BE2C (cell line): Measurements from ENCODE around the gene FZR1.

Experiments used
- DNase-seq: peaks from one replicate; pipeline ENCODE4 v3.0.0-alpha.2; 2020
- H3K27me3 ChIP-seq: fragments of 250-450 bp; sonication (Bioruptor Pico); 2 replicates; pipeline ENCODE4 v1.5.1; 2020; ENCODE audit warnings: mild to moderate bottlenecking
- H3K36me3 ChIP-seq: fragments of 250-450 bp; sonication (Bioruptor Pico); 2 replicates; pipeline ENCODE4 v1.5.1; 2020; ENCODE audit warnings: mild to moderate bottlenecking
- H3K4me1 ChIP-seq: fragments of 250-450 bp; sonication (Bioruptor Pico); 2 replicates; pipeline ENCODE4 v1.5.1; 2020
- H3K4me3 ChIP-seq: 2 replicates; pipeline ENCODE4 v1.5.1; 2011; ENCODE audit warnings: low read depth, low read length
- H3K9me3 ChIP-seq: fragments of 250-450 bp; sonication (Bioruptor Pico); 2 replicates; pipeline ENCODE4 v1.5.1; 2020
- CTCF ChIP-seq: IDR thresholded peaks from 2 replicates; pipeline ENCODE4 v1.5.1; 2012; ENCODE audit warnings: mild to moderate bottlenecking, low read depth, low read length

FZR1 gene

GRCh38 chr19:3549816-3550215 lies 43.7 kb downstream of the FZR1 start:
- Histone ChIP-seq H3K4me1 (no peaks in the 10 kb centered on the region), H3K9me3 (no peaks in the 10 kb centered on the region), H3K4me3 (no peak overlapping the region), H3K27me3 (no peaks in the 10 kb centered on the region), H3K36me3 (peaks cover 22% of the 10 kb centered on the region)
- no peak for DNase-seq
- no peak for TF ChIP-seq CTCF

- Histone ChIP-seq H3K9me3 (no peaks in the 10 kb centered on the region), H3K4me1 (no peaks in the 10 kb centered on the region), H3K4me3 (no peak overlapping the region), H3K36me3 (peaks cover 14% of the 10 kb centered on the region), H3K27me3 (no peaks in the 10 kb centered on the region)
- DNase-seq = no peak
- TF ChIP-seq CTCF = no peak
Observed at GRCh38 chr19:3550947-3551791, 45.1 kb downstream of the FZR1 start.

DNA sequence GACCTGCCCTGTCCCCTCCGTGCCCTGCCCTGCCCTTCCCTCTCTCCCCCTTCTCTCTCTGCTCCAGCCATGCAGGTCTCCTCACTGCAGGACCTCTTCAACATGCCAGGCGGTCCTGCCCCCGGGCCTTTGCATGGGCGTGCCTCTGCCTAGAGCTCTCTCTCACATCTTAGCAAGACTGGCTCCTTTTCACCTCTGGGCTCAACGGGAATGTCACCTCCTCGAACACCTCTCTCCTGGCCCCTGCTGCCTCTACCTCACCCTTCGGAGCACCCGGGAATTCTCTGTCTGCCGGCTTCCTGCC lies 45.6 kb downstream of the FZR1 start:
- H3K4me1 ChIP-seq = no peaks in the 10 kb centered on the region
- no peak for TF ChIP-seq CTCF
- no peaks in the 10 kb centered on the region for H3K27me3 ChIP-seq
- no peak for DNase-seq
- H3K9me3 ChIP-seq = no peaks in the 10 kb centered on the region
- peaks cover 14% of the 10 kb centered on the region for H3K36me3 ChIP-seq
- H3K4me3 ChIP-seq = no peak overlapping the region

DNA sequence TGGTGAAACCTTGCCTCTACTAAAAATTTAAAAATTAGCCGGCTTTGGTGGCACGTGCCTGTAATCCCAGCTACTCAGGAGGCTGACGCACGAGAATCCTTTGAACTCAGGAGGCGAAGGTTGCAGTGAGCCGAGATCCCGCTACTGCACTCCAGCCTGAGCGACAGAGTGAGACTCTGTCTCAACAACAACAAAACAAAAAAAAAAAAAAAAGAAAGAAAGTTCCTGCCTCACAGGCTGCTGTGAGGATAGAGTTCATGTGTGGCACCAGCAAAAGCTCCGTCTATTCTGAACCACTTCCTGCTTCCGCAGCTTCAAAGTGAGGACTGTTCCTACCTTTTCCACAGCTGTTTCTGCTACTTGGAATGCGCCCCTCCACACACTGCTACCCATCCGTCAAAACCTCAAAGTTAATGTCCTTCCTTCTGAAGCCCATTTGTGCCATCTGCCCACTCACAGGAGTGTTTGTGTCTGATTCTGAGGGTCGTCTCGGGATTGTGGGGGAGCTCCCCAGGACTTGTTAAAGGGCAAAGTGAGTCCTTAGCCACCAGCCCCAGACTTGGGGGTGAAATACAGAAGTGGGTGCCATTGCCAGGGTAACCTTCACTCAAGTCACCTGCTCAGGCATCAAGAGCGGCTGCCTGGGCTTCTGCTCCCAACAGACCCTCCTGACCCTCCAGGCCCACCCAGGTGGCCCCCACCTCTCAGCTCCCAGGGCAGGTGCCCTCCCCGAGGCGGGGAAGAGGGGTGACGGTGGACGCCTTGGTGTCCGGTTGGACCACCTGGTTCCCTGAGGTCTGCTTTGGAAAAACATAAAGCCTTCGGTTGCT lies 48.4 kb downstream of the FZR1 start:
- Histone ChIP-seq H3K36me3 (peaks cover 8% of the 10 kb centered on the region; the same call in 1 of the 2 replicates), H3K4me1 (no peaks in the 10 kb centered on the region), H3K4me3 (no peak overlapping the region), H3K27me3 (no peaks in the 10 kb centered on the region), H3K9me3 (no peaks in the 10 kb centered on the region)
- no peak for DNase-seq
- no peak for TF ChIP-seq CTCF

DNA sequence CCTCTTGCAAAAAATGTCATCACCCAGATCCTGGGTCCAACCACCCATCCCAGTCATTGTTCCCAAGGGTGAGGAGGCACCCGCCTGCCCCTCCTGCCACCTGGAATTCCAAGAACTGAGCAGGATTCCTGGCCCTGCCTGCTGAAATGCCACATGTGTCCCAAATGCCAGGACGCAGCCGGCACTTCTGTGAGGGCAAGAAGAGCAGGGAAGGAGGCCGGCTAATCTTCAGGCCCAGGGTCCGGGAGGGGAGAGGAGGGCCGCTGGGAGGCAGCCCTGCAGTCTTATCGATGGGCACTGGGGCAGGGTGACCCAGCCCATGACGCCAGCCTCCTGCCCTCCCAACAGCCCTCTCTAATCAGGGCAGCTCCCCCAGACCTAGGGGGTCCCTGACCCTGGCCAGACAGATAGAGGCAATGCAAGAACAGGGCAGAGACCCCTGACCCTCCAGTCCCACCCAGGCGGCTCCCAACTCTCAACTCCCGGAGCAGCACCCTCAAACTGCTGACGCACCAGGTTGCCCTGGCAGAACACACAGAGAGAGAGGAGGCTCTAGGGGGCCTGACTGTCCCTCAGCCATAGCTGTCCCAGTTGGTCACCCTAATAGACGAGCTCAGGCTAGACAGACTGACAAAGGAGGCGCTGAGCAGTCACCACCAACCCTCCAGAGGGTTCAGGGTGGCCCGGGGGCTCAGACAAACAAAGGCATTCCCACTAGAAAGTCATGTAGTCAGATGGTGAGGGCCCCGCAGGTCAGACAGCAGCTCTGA lies 49.7 kb downstream of the FZR1 start:
- no peaks in the 10 kb centered on the region for H3K9me3 ChIP-seq
- DNase-seq = no peak
- H3K36me3 ChIP-seq = peaks cover 4% of the 10 kb centered on the region; the same call in 1 of the 2 replicates
- peak overlapping the region; percentile 71 for H3K4me3 ChIP-seq
- no peaks in the 10 kb centered on the region for H3K4me1 ChIP-seq
- TF ChIP-seq CTCF = no peak
- H3K27me3 ChIP-seq = no peaks in the 10 kb centered on the region
